ENCODE data around the gene METTL25.
A peak's percentile ranks its signal among the peaks of the same experiment; 100 is the strongest.
"Not testable (repeated sequence)": the region's sequence is repeated elsewhere in the genome, so short reads cannot be mapped to it uniquely, and the experiment has no call there.

The METTL25 gene, protein sequence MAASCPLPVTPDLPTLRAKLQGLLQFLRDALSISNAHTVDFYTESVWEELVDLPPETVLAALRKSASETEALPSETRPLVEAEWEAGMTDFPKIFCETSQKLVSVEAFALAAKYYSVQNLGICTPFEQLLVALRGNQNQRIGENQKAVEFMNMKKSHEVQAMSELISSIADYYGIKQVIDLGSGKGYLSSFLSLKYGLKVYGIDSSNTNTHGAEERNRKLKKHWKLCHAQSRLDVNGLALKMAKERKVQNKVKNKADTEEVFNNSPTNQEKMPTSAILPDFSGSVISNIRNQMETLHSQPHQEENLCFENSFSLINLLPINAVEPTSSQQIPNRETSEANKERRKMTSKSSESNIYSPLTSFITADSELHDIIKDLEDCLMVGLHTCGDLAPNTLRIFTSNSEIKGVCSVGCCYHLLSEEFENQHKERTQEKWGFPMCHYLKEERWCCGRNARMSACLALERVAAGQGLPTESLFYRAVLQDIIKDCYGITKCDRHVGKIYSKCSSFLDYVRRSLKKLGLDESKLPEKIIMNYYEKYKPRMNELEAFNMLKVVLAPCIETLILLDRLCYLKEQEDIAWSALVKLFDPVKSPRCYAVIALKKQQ

DNA sequence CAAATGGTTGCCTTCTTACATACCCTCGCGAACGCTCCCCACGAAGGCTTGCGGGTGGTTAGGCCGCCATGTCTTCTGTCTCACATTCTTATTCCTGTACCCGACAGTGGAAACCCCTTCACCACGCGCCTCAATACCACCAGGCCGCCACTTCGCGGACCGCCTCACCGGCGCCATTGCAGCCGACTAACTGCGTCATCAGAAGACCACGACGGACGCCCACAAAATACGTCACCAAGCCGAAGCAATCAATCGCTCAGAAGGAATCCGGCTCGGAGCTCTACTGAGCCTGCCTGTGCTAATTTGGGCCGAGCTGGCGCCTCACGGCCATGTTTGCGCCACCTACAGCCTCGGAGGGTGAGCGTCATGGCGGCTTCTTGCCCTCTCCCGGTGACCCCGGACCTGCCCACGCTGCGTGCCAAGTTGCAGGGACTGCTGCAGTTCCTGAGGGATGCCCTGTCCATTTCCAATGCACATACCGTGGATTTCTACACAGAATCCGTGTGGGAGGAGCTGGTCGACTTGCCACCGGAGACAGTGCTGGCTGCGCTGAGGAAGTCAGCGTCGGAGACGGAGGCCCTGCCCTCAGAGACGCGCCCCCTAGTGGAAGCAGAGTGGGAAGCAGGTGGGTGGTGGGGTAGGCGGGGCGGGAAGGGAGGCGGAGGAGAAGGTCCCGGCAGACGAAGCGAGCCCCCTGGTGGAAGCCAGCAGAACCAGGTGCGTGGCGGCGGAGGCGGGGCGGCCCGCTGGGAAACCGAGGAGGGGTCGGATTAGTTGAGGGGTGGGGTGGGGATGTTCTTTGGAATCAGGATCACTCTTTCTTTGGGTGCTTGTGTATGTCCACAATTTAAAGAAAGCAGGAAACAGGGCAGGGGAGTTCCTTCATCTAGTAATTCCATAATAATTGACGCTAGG, at the start of gene METTL25, which contains the start of gene CCDC59:
Gene METTL25, plus strand, starts transcription at position 330 of the 915 bp plus-strand sequence. Its CDS starts 37 bp downstream, at position 367.
Gene CCDC59, minus strand, starts transcription at position 188 of the 915 bp plus-strand sequence. Its CDS starts 11 bp downstream, at position 177.
- peak; percentile 93 for DNase-seq (ENCODE audit: low read depth)

DNA sequence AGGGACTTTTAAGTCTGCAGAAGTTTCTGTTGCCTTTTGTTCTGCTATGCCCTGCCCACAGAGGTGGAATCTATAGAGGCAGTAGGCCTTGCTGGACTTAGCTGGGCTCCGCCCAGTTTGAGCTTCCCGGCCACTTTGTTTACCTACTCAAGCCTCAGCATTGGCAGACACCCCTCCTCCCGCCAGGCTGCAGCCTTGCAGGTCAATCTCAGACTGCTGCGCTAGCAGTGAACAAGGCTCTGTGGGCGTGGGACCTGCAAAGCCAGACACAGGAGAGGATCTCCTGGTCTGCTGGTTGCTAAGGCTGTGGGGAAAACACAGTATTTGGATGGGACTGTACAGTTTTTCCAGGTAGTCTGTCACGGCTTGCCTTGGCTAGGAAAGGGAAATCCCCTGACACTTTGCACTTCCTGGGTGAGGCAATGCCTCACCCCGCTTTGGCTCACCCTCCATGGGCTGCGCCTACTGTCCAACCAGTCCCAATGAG, 43.9 kb upstream of the METTL25 start:
- no peak for DNase-seq (ENCODE audit: low read depth)

DNA sequence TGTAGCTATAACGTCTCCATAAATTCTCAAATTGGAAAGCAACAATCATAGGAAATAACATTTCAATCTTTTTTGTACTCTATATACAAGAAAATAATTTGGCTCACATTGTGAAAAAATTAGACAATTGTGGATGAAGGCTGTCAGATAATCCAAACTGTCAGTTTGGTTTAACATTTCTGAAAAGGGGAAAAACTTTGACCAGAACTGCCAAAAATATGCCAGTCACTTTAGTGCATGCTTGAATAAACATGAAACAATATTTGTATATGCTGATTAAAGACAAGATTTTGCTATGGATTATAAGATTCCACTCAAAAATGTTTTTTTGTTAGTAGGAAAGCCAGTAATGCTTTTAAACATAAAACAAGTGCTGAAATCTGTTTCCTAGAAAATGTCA, 39.1 kb upstream of the METTL25 start:
- no peak for DNase-seq (ENCODE audit: low read depth)

DNA sequence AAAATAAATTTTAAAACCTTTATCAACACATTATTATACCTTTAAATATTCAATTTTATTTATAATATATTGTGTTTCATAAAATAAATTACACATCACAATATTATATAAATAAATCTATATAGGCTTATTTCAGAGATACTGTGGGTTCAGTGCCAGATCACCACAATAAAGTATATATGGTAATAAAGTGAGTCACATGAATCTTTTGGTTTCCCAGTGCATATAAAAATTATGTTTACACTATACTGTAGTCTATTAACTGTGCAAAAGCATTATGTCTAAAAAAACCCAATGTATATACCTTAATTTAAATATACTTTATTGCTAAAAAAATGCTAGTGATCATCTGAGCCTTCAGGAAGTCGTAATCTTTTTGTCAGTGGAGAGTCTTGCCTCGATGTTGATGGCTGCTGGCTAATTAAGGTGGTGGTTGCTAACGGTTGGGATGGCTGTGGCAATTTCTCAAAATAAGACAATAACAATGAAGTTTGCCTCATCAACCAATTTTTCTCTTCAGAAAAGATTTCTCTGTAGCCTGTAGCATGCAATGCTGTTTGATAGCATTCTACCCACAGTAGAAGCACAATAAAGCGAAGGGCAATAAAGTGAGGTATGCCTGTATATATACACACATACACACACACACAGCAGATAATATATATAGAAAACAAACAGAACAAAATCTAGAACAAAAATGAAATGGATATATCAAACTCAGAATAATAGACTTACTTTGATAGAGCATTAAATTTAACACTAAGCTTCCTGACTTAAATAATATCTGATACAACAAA, 32.6 kb upstream of the METTL25 start:
- no peak for DNase-seq (ENCODE audit: low read depth)

DNA sequence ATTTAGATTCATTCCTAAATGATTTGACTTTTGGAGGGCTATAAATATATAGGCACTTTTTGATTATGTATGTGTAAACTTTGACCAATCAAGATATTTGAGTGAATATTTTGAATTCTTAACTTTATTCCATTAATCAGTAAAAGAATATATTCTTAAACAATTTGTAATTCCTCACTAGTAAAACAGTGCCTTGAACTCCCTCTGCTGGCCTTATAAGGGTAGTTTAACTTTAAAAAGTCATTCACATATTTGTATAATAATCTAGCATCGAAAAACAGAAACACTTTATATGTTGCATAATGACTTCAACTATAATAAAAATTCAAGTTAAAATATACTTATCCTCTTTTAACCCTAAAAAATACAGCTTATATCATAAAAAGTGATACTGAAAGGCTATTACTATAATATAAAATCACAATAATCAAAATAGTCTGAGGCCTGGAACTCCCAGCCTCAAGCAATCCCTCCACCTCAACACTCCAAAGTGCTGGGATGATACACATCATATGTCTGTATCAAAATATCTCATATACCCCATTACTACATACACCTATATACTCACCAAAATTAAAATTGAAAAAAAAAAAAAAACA, 31.3 kb upstream of the METTL25 start:
- peak; percentile 26 for DNase-seq (ENCODE audit: low read depth)

DNA sequence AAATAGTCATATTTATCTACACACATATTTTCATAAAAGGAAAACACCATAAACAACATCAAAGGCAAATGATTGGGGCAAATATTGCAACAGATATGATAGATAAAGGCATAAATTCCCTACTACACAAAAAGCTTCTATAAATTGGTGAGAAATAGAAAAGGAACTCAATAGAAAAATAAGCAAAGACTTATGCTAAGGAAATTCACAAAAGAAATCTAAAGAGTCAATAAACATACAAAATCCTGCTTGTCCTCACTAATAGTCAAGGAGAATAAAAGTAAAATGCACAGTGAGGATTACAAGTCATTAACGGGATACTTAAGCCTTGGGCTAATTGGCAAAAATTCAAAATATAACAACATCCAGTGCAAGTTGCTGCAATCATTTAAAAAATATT, 30.5 kb upstream of the METTL25 start:
- no peak for DNase-seq (ENCODE audit: low read depth)

DNA sequence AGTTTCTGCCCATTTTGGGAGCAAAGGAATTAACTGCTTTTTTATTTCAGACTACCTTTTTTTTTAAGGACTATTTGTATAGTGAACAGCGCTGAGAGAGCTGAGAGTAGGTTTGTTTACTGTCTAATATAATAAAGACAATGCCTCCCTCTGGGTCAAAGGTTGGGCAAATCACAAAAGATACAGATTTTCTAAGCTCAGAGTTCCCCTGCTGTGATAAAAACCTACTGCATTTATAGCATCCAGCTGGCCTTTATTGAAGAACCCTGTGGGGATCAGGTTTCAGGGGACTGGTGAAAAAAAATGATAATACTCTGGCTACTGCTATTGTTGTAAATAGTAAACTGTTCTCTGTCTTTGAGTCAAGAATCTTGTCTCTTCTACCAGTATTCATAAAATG, 28.8 kb upstream of the METTL25 start:
- DNase-seq (ENCODE audit: low read depth) = no peak

DNA sequence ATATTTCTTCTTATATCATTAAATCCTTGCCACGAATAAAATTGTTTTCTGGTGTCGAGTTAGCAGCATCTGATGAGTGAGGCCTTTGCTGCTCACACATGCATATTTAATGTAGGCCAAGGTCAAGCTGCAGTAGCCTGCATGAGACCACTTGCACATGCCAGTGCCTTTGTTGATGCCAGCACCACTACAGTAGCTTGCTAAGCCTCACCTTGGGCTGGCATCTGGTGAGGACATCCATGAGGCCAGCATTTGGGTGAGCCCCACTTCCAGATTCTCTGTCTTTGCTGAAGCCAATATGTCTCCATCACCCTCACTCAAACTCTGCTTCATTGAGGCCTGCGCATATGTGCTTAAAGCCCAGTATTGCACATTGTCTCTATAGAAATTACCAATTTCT, 8.2 kb upstream of the METTL25 start:
- no peak for DNase-seq (ENCODE audit: low read depth)

DNA sequence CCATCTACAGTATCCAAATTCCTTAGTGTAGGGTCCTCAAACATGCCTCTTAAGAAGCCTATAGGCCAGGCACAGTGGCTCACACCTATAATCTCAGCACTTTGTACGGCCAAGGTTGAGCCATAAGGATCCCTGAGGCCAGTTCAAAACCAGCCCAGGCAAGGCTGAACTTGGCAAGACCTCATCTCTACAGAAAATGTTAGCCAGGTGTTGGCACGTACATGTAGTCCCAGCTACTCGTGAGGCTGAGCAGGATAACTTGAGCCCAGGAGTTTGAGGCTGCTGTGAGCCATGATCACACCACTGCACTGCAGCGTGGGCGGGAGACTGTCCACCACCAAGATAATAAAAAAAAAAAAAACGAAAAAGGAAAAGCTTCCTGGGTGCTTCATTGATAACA, 6.9 kb upstream of the METTL25 start:
- DNase-seq (ENCODE audit: low read depth) = no peak

DNA sequence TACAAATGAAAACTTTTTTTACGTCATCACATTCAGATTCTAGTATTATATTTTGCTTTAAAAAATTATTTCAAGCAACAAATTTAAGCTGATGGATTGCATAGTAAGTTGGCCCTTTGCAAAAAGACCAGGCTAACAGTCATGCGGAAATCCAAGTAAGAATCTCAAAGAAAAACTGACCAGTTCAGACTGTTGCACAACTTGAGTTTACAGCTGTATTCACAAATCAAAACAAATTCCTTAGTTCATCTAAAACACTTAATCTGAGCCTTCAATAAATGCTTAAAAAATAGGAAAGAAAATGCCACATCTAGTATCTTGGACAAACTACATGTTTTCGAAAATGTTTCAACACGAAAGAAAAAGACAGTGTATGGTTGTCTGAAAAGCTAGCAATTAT, 989 bp upstream of the METTL25 start:
- DNase-seq (ENCODE audit: low read depth) = no peak

DNA sequence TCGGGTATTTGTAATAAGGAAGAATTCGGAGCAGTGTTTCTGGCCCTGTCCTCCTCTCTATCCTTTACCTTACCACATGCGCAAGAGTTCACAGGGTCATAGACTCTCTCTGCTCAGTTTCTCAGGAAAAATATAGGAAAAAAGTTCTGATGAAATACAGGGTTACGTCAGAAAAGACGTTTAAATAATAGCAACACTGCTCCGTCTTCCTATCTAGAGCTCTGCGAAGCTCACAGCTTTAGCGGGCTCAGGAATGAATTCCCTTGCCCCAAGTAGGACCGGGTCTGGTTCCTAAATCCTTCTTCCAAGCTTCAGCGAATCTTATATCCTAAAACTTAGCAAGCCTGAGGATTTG, 507 bp upstream of the METTL25 start:
- no peak for DNase-seq (ENCODE audit: low read depth)

DNA sequence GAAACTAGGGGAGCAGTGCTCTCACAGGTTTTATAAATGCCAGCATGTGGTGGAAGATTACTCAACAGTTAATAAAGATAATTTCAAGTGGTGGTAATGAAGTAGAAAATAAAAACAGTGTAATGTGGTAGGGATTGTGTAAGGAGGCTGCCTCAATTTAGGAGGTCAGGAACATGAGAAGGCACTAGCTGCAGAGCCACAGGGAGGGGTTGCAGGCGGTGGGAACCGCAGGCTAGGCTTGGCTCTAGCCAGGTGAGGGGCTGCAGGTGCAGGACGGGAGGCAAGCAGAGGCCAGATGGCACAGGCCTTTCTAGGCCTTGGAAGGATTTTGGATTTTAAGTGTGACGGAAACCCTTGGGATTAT, 768 bp downstream of the METTL25 start:
- DNase-seq (ENCODE audit: low read depth) = no peak

DNA sequence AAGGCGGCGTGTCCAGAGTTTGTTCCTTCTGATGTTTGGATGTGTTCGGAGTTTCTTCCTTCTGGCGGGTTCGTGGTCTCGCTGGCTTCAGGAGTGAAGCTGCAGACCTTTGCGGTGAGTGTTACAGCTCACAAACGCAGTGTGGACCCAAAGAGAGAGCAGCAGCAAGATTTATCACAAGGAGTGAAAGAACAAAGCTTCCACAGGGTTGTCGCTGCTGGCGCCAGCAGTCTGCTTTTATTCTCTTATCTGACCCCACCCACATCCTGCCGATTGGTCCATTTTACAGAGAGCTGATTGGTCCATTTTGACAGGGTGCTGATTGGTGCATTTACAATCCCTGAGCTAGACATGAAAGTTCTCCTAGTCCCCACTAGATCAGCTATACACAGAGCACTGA, 2.5 kb downstream of the METTL25 start:
- not testable (repeated sequence) for DNase-seq (ENCODE audit: low read depth)

DNA sequence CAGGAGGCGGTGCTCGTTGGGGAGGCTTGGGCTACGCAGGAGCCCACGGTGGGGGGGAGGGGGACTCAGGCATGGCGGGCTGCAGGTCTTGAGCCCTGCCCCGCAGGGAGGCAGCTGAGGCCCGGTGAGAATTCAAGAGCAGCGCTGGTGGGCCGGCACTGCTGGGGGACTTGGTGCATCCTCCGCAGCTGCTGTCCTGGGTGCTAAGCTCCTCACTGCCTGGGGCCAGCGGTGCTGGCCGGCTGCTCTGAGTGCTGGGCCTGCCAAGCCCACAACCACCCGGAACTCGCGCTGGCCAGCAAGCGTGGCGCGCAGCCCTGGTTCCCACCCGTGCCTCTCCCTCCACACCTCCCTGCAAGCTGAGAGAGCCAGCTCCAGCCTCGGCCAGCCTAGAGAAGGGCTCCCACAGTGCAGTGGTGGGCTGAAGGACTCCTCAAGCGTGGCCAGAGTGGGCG, 3.2 kb downstream of the METTL25 start:
- no peak for DNase-seq (ENCODE audit: low read depth)

DNA sequence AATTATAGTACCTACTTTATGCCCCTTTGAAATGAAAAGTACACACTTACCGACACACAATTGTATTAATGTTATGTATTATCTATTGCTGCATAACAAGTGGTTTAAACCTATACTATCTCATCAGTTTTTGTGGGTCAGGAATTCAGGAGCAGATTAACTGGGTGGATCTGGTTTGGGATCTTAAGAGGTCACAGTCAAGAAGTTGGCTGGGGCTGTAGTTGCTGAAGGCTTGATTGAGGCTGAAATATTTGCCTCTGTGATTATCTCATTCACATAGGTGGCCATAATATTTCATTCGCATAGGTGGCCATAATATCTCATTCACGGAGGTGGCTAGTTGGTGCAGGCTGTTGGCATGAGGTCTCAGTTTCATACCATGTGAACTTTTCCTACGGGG, 5.7 kb downstream of the METTL25 start:
- no peak for DNase-seq (ENCODE audit: low read depth)

DNA sequence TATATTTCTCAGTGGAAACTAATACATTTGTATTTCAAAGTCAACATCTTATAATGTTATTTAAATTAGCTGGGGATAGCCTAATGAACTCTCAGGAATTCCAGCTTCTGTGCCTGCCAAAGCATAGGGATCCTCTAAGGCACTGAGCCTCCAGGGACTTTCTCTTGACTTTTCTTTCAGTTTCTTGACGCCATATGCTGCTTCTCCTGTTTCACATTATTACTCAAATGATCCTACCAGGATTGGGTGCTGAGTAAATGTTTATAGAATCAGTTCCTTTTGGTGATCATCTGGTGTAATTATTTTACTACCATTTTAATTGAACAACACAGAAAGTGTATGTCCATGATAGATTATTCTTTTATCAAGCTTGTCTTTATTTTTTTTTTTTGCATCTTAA, 7.9 kb downstream of the METTL25 start:
- no peak for DNase-seq (ENCODE audit: low read depth)

DNA sequence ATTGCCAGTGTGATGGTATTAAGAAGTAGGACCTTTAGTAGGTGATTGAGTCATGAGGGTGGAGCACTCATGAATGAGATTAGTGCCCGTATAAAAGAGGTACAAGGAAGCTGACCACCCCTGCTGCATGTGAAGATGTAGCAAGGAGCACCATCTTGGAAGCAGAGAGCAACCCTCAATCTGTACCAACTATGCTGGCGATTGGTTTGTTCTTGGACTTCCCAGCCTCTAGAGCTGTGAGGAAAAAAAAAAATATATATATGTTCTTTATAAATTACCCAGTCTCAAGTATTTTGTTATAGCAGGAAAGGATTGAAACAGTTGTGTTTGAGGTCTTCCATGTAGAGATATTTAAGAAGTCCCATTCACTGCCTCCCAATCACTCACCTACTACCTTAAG, 16.9 kb downstream of the METTL25 start:
- no peak for DNase-seq (ENCODE audit: low read depth)

DNA sequence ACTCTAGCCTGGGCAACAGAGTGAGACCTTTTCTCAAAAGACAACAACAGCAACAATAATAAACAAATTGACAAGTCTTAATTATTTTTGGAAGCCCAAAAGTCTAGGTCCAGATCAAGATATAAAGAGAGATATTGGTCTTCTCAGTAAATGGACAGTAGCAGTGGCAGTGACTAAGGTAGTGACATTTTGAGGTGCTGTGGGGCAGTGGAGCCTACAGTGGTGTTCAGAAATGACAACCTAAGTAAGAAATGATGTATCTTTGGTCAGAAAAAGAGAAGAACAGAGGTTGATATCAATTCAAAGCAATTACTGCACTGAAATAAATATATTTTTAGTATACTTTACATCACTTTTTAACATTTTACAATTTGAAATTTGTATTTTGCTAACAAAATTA, 20.7 kb downstream of the METTL25 start:
- DNase-seq (ENCODE audit: low read depth) = no peak

DNA sequence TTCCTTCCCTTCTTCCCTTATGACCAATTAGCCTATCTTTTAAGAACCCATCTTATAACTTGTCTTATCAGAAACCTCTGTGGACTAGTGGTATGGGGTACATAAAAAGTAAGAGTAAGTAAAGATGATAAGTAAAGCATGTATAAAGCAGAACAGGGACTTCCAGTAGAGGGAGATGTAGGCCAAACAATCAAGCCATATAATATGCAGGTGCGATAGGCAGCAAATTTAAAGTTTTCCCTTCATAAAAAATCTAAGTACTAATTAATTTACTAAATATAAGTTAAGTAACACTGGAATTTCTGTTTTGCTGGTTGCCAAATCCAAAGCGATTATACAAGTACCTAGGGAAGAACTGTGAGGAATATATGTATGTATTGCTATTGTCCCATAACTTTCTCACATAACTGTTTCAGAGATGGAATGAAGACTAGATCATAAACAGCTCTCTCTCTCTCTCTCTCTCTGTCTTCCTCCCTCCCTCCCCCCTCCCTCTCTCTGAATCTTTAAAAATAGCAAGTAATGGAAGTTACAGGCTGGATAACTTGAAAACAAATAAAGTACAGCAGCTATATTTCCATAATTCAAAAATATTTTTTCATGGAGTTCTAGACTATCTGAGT, 25.7 kb downstream of the METTL25 start:
- no peak for DNase-seq (ENCODE audit: low read depth)

DNA sequence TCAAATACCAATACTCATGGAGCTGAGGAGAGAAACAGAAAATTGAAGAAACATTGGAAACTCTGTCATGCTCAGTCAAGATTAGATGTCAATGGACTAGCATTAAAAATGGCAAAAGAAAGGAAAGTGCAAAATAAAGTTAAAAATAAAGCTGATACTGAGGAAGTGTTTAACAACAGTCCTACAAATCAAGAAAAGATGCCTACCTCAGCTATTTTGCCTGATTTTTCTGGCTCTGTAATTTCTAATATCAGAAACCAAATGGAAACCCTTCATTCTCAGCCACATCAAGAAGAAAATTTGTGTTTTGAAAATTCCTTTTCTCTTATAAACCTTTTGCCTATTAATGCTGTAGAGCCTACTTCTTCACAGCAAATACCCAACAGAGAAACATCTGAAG, 40.5 kb downstream of the METTL25 start:
- no peak for DNase-seq (ENCODE audit: low read depth)

DNA sequence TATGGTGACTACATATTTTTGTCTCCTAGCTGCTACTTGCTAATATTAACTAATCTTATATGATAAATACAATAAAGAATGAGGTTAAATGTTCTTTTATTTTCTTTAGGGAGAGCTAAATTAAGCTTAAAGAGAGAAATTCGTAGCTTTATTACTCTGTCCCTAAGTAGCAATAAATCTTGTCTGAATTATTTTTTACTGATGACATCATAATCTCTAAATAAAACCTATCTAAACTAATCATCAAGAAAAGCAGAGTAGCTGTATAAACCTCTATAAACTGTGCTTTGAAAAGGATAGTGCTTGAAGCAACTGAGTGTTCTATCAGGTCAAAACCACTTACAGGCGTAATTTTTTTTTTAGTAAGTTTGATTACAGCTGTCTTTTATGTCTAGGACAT, 42.5 kb downstream of the METTL25 start:
- no peak for DNase-seq (ENCODE audit: low read depth)

All from HS-5 (cell line).